ENCODE results near the gene SLC41A1.

Gene SLC41A1

GRCh38 chr1:205809942-205810345, 3.1 kb downstream of the SLC41A1 start:
- Mint-ChIP-seq H3K27me3 (no peaks in the 10 kb centered on the region), H3K36me3 (peaks cover 8% of the 10 kb centered on the region)

GRCh38 chr1:205809469-205809868, 3.5 kb downstream of the SLC41A1 start:
- no peak overlapping the region for H3K27ac Mint-ChIP-seq
- ATAC-seq (ENCODE audit: low read depth) (no peak), DNase-seq (ENCODE audit: low spot score in 2 of 2) (no peak)
- H3K4me3 Mint-ChIP-seq, result no peak overlapping the region
- no peaks in the 10 kb centered on the region for H3K27me3 Mint-ChIP-seq
- peaks cover 8% of the 10 kb centered on the region for H3K36me3 Mint-ChIP-seq
- H3K4me1 Mint-ChIP-seq, result peaks cover 64% of the 10 kb centered on the region
- H3K9me3 Mint-ChIP-seq, result no peaks in the 10 kb centered on the region

More at GRCh38 chr1:205809942-205810345, 3.1 kb downstream of the SLC41A1 start:
- DNase-seq (ENCODE audit: low spot score in 2 of 2), result no peak
- peaks cover 60% of the 10 kb centered on the region for H3K4me1 Mint-ChIP-seq
- no peak for ATAC-seq (ENCODE audit: low read depth)
- H3K4me3 Mint-ChIP-seq, result no peak overlapping the region
- no peaks in the 10 kb centered on the region for H3K9me3 Mint-ChIP-seq
- no peak overlapping the region for H3K27ac Mint-ChIP-seq

GRCh38 chr1:205805082-205805711, 7.8 kb downstream of the SLC41A1 start:
- Mint-ChIP-seq H3K4me1 (peaks cover 43% of the 10 kb centered on the region), H3K4me3 (no peak overlapping the region), H3K27ac (peak overlapping the region; percentile 14), H3K9me3 (no peaks in the 10 kb centered on the region), H3K36me3 (peaks cover 6% of the 10 kb centered on the region), H3K27me3 (no peaks in the 10 kb centered on the region)
- no peak for DNase-seq (ENCODE audit: low spot score in 2 of 2)
- no peak for ATAC-seq (ENCODE audit: low read depth)

- H3K4me1 Mint-ChIP-seq, result peaks cover 43% of the 10 kb centered on the region
- no peaks in the 10 kb centered on the region for H3K9me3 Mint-ChIP-seq
- H3K27me3 Mint-ChIP-seq, result no peaks in the 10 kb centered on the region
- DNase-seq (ENCODE audit: low spot score in 2 of 2) (no peak), ATAC-seq (ENCODE audit: low read depth) (no peak)
- H3K36me3 Mint-ChIP-seq, result peaks cover 9% of the 10 kb centered on the region
- H3K4me3 Mint-ChIP-seq, result no peak overlapping the region
- no peak overlapping the region for H3K27ac Mint-ChIP-seq
Measured at GRCh38 chr1:205804605-205805004, 8.4 kb downstream of the SLC41A1 start.

- no peaks in the 10 kb centered on the region for H3K9me3 Mint-ChIP-seq
- H3K27me3 Mint-ChIP-seq, result no peaks in the 10 kb centered on the region
- ATAC-seq (ENCODE audit: low read depth) (no peak), DNase-seq (ENCODE audit: low spot score in 2 of 2) (no peak)
- peaks cover 39% of the 10 kb centered on the region for H3K4me1 Mint-ChIP-seq
- peaks cover 6% of the 10 kb centered on the region for H3K36me3 Mint-ChIP-seq
- no peak overlapping the region for H3K27ac Mint-ChIP-seq
- H3K4me3 Mint-ChIP-seq, result no peak overlapping the region
Measured at GRCh38 chr1:205803986-205804385, 9.0 kb downstream of the SLC41A1 start.

GRCh38 chr1:205802060-205802459, 10.9 kb downstream of the SLC41A1 start:
- no peaks in the 10 kb centered on the region for H3K27me3 Mint-ChIP-seq
- peaks cover 28% of the 10 kb centered on the region for H3K4me1 Mint-ChIP-seq
- H3K36me3 Mint-ChIP-seq, result peaks cover 18% of the 10 kb centered on the region
- H3K4me3 Mint-ChIP-seq, result no peak overlapping the region
- ATAC-seq (ENCODE audit: low read depth), result no peak
- DNase-seq (ENCODE audit: low spot score in 2 of 2), result no peak
- no peak overlapping the region for H3K27ac Mint-ChIP-seq
- H3K9me3 Mint-ChIP-seq, result no peaks in the 10 kb centered on the region

GRCh38 chr1:205800981-205801703, 11.9 kb downstream of the SLC41A1 start:
- Mint-ChIP-seq H3K27ac (no peak overlapping the region), H3K27me3 (no peaks in the 10 kb centered on the region), H3K9me3 (no peaks in the 10 kb centered on the region), H3K4me3 (no peak overlapping the region), H3K4me1 (peaks cover 20% of the 10 kb centered on the region), H3K36me3 (peaks cover 22% of the 10 kb centered on the region)
- DNase-seq (ENCODE audit: low spot score in 2 of 2) (no peak), ATAC-seq (ENCODE audit: low read depth) (no peak)

- H3K4me3 Mint-ChIP-seq, result no peak overlapping the region
- no peak for ATAC-seq (ENCODE audit: low read depth)
- peaks cover 13% of the 10 kb centered on the region for H3K4me1 Mint-ChIP-seq
- H3K27ac Mint-ChIP-seq, result no peak overlapping the region
- H3K9me3 Mint-ChIP-seq, result no peaks in the 10 kb centered on the region
- no peak for DNase-seq (ENCODE audit: low spot score in 2 of 2)
- peaks cover 22% of the 10 kb centered on the region for H3K36me3 Mint-ChIP-seq
- H3K27me3 Mint-ChIP-seq, result no peaks in the 10 kb centered on the region
Measured at GRCh38 chr1:205800427-205800826, 12.6 kb downstream of the SLC41A1 start.

GRCh38 chr1:205798577-205798976, 14.4 kb downstream of the SLC41A1 start:
- no peak for ATAC-seq (ENCODE audit: low read depth)
- no peak overlapping the region for H3K4me3 Mint-ChIP-seq
- H3K36me3 Mint-ChIP-seq, result peaks cover 23% of the 10 kb centered on the region
- no peak overlapping the region for H3K27ac Mint-ChIP-seq
- no peak for DNase-seq (ENCODE audit: low spot score in 2 of 2)
- H3K9me3 Mint-ChIP-seq, result no peaks in the 10 kb centered on the region
- H3K27me3 Mint-ChIP-seq, result no peaks in the 10 kb centered on the region
- H3K4me1 Mint-ChIP-seq, result peaks cover 13% of the 10 kb centered on the region

- Mint-ChIP-seq H3K4me1 (peaks cover 19% of the 10 kb centered on the region), H3K36me3 (peaks cover 28% of the 10 kb centered on the region), H3K27me3 (no peaks in the 10 kb centered on the region), H3K4me3 (no peak overlapping the region), H3K9me3 (no peaks in the 10 kb centered on the region), H3K27ac (no peak overlapping the region)
- DNase-seq (ENCODE audit: low spot score in 2 of 2), result no peak
- ATAC-seq (ENCODE audit: low read depth), result no peak
Measured at GRCh38 chr1:205797168-205797567, 15.8 kb downstream of the SLC41A1 start.

- no peak for DNase-seq (ENCODE audit: low spot score in 2 of 2)
- Mint-ChIP-seq H3K27me3 (no peaks in the 10 kb centered on the region), H3K4me3 (no peak overlapping the region), H3K9me3 (no peaks in the 10 kb centered on the region), H3K4me1 (peaks cover 25% of the 10 kb centered on the region), H3K27ac (no peak overlapping the region), H3K36me3 (peaks cover 37% of the 10 kb centered on the region)
- ATAC-seq (ENCODE audit: low read depth), result peak; percentile 78
Measured at GRCh38 chr1:205794011-205794730, 18.8 kb downstream of the SLC41A1 start.

- Mint-ChIP-seq H3K4me1 (peaks cover 25% of the 10 kb centered on the region), H3K4me3 (no peak overlapping the region), H3K27me3 (no peaks in the 10 kb centered on the region), H3K9me3 (no peaks in the 10 kb centered on the region), H3K27ac (no peak overlapping the region), H3K36me3 (peaks cover 29% of the 10 kb centered on the region)
- DNase-seq (ENCODE audit: low spot score in 2 of 2) (no peak), ATAC-seq (ENCODE audit: low read depth) (no peak)
Measured at GRCh38 chr1:205792961-205793673, 19.9 kb downstream of the SLC41A1 start.

GRCh38 chr1:205792481-205792881, 20.5 kb downstream of the SLC41A1 start:
- Mint-ChIP-seq H3K27me3 (no peaks in the 10 kb centered on the region), H3K4me3 (no peak overlapping the region), H3K4me1 (peaks cover 25% of the 10 kb centered on the region), H3K36me3 (peaks cover 25% of the 10 kb centered on the region), H3K27ac (no peak overlapping the region), H3K9me3 (no peaks in the 10 kb centered on the region)
- no peak for ATAC-seq (ENCODE audit: low read depth)
- DNase-seq (ENCODE audit: low spot score in 2 of 2), result no peak
